ENCODE data around the gene USP6NL.
A peak's percentile ranks its signal among the peaks of the same experiment; 100 is the strongest.
"Not testable (repeated sequence)": the region's sequence is repeated elsewhere in the genome, so short reads cannot be mapped to it uniquely, and the experiment has no call there.

USP6NL gene

DNA sequence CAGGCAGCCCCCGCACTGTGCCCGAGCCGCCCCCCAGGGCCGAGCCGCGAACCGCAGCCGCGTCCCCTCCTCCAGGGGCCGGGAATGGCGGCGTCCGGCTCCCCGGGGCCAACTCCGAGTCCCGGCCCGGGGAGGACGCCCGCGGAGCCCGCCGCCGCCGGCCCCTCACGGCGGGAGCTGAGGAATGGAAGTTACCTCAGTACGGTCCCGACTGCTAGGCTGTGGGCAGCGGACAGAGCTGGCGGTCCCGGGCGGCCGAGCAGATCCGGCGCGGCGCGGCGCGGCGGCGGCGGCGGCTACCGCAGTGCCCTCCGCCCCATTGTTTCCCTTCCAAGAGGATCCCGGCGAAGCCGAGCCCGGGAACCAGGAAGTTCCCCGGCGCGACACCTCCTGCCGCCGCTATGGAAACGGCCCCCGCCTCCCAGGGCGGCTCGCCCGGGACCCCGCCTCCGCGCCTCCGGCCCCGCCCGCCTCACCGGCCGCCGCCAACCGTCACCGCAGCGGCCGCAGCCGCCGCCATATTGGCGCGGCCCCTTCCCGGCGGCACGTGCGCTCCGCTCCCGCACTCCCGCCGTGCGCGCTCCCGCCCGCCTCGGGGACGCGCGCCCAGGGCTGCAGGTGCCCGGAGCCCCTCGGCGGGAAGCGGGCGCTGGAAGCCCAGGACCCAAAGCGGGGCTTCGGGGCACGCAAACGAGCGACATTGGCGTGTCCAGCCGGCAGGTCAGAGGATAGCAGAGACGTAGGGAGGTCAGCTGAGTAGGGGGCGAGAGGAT is at the start of gene USP6NL:
Gene USP6NL (minus strand): TSS at position 403 of the 773 bp plus-strand sequence. CDS start 14,016 bp downstream, outside the sequence.
- DNase-seq: peak; percentile 60 to 72

DNA sequence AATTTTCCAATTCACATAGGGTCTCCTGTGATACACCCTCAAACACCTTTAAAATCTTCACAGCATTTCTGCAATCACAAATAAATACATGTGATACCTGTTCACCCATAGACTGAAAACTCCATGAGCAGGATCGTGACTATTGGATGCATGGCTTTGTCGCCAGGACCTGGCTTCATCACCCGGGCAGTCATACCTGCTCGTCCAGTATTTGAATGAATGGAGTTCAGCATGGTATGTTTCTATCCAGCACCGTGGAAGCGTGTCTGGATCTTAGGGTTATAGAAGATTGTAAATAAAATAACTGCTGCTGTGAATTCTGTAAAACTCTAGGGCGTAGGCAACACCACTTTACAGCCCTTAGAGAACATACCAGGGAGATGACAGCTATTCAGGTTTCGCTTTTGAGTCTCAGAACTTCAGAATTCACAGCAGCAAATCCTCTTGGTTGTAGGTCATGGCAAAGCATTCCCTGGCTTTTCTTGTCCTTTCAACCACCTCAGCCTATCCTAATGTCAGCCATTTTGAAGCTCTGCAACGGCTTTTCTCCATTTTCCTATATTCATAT is 47.4 kb upstream of the USP6NL start:
- no peak for DNase-seq

DNA sequence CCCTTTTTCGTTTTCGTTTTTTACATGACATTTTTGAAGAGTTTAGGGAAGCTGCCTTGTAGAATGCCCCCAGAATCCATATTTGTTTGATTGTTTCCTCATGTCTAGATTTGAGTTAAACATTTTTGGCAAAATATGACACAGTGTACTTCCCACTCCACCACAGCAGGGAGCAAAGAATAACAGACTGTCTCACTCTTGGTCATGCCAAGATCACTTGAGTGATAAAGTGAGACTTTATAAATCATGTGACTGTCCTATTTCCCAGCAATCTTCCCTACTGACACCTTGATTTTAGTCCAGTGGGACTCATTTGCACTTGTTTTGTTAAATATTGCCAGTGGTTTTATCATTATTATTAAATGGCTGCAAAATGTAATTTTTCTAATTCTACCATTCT is 44.4 kb upstream of the USP6NL start:
- no peak for DNase-seq

DNA sequence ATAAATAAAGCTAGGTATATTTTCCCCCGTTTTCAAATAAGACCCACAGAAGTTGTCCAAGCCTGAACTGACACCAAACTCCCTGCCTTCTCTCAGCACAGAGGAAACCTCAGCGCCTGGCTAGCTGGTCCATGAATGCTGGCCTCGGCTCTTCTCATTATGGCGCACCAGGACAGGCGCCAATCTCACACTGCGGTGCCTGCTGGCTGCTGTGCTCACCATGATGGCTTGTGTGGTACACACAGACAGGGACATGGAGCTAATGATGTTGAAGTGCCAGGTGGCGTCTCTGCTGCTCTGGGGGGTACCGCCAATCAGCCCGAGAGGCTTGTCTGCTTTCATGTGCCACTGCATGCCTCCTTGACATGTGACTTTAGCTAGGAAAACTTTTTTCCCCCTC is 43.2 kb upstream of the USP6NL start:
- DNase-seq: no peak

DNA sequence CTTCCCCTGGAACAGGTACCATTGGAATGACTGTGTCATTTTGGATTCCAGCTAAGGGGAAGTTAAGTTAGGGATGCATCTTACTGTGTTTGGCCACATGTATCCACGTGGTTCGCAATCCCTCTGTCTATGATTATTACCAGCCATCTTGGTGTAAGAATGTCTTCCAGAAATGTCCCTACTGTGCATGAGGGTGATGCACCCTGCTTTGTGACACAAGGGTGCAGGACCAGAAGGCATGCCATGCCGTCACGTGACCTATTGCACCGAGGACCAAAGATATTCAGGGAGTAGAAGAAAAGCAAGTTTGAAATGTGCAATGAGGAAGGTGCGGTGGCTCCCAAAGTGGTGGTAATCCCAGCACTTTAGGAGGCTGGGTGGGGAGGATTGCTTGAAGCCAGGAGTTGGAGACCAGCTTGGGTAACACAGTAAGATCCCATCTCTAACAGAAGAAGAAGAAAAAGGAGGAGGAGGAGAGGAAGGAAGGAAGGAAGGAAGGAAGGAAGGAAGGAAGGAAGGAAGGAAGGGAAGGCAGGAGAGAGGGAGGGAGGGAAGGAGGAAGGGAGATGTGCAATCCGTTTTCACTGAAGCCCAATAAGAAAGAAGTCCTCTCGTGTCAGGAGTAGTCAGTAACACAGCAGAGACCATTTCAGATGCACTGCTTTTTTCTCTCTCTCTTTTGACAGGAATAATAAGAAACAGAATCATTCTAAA is 42.5 kb upstream of the USP6NL start:
- no peak for DNase-seq

DNA sequence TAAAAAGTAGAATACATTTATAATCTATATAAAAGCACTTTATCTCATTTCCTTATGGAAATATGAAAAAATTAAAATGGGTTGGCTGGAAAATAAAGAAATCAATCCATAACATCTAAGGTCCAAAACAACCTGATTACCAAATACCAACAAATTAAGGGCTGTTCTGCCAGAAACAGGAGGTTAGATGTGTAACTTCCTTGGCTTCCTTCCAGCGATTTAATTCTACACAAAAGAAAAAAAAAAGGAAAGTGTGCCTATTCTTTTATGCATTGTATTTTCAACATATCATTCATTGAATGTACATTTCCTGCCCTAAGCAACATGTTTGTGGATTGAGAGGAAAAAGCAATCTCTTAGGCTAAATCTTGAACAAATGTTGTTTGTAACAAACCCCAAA is 36.2 kb upstream of the USP6NL start:
- no peak for DNase-seq

DNA sequence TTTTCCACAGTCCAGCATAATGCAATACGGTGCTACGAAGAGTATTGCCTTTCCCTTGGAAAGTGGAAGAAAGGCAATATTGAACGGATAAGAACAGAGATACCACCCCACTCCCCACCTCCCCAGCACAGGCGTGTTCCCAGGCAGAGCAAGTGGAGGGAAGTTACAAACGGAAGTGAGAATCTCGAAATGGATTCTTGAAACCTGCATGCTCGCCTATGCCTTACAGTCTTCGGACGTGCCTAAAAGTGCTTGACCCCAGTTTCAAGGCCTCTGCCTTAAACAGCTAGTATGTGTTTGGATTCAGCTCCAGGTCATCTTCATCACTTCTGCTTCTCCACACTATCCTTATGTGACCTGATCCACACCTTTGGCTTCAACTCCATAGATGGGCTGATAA is 35.0 kb upstream of the USP6NL start:
- DNase-seq: no peak

DNA sequence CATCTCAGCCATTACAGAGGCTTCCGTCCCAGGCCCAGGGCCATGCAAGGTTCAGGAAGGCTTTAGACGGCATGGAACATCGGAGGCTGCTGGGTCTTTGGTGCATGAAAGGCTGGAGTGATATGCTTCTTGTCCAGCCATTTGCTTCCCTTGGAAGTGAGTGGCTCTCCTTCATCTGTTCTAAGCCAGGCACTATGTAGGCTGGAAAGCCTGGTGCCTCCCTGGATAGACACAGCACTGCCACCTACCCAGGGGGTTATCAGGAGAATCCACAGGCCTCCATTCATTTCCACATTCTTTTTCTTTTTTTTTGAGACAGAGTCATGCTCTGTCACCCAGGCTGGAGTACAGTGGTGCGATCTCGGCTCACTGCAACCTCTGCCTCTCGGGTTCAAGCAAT is 31.6 kb upstream of the USP6NL start:
- DNase-seq: no peak

DNA sequence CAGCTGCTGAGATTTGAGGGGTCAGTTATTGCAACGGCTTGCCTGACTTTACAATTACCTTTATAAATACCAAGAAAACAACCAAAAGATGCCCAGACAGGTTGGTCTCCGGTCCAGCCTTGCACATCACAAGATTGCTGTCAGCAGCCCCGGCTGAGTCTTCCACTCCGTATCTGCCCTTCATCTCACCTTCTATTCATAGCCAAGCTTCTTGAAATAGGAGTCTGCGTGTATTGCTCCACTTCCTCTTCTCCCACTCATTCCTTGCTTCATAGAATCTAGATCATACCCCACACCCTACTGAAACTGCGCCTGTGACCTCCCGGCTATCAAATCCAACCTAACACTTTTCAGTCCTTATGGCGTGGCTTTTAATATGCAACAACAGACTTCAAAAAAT is 31.1 kb upstream of the USP6NL start:
- no peak for DNase-seq

DNA sequence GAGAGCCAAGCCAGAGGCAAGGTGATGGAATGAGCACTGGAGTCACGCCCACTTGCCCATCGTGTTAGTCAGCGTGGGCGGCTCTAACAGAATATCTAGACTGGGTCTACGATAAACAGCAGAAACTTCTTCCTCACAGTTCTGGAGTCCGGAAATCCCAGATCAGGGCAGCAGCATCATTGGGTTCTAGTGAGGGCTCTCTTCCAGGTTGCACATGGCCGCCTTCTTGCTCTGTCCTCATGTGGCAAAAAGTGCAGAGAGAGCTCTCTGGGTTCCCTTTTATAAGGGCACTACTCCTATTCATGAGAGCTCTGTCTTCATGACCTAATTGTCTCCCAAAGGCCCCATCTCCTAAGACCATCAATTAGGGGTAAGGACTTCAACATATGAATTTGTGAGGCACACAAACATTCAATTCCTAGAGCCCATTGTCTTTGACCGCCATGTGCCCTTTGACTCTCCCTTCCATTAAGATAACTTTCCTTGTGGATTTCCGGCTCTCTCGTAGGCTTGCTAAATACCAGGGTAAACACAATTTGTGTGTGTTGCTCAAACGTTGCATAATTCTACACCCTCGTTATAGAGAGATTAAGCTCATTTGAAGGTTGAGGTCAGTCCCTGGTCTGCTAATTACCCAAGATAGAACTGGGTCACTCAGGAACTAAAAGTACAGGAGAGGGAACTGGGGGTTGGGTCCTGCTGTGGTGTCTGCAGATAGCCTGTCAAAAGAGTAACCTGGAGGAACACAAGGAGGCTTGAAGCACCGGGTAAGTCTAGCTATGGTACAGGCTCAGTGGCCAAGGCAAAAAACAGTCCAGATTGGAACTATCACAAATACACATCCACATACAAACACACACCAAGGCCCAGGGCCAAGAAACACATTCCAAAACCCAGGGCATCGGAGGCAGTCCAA is 28.7 kb upstream of the USP6NL start:
- no peak for DNase-seq

DNA sequence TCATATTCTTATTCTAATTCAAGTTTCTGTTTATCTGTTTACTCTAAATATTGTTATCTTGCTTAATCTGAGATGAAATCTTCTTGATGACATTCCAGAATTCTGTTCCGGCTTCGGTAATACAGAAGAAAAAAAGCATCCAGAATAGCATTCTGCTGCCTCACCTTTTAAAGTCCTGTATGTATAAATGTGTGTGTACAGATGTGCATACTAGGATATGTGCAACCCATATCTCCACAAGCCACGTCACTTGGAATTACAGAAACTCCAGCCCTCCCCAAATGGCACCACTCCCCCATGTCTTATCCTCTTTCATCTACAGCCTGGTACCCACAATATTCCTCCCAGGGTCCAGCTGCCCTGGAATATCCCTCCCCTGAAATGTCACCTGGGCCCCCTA is 27.9 kb upstream of the USP6NL start:
- DNase-seq: no peak

DNA sequence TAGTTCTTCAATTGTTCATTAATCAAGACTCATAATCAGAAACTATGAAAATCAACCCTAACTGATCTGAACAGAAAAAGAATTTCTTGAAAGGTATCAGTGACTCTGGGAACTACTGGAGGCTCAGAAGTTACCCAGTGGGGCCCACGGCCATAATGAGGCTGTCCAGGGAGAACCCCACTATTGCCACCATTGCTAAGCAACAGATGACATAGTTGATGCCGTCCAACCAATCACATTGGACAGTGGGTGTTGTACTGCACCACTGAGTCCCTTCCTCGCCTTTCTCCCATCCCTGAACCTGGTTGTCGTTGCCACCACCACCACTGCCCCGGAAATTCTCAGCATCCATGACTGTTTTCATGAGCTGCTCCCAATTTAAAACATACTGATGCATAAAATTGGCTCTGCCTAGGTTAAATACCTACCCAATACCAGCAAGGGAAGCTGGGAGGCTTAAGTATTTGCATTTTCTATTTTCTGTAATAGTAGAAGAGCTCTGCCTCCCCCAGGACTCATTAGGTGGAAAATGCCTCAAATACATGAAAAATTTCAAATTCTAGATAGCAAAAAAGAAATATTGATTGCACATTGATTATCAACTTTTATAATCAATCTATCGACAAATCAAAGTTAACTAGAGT is 26.7 kb upstream of the USP6NL start:
- no peak for DNase-seq

DNA sequence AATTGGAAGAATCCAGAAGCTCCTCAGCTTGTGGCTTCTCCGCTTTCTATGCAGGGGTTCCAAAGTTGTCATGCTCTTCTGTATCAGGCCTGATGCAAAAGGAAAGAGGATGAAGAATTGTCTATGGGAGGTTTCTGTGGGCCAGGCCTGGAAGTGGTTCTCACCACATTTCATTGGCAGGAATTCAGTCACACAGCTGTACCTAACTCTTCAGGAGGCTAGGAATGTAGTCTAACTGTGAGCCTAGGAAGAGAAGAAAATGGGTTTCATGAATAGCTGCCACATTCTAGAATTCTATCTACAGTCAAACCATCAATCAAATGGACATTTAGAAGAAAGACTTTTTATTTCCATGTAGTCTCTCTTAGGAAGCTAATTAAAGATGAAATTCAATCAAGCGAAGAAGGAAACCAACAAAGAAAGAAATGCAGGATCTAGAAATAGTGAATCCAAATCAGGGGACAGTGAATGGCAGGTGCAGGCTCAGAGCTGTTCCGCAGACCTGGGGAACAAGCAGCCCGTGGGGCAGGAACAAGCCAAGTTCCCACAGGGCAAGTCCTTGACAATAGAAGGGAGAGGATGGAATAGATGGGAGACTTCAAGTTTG is 25.4 kb upstream of the USP6NL start:
- DNase-seq: no peak

DNA sequence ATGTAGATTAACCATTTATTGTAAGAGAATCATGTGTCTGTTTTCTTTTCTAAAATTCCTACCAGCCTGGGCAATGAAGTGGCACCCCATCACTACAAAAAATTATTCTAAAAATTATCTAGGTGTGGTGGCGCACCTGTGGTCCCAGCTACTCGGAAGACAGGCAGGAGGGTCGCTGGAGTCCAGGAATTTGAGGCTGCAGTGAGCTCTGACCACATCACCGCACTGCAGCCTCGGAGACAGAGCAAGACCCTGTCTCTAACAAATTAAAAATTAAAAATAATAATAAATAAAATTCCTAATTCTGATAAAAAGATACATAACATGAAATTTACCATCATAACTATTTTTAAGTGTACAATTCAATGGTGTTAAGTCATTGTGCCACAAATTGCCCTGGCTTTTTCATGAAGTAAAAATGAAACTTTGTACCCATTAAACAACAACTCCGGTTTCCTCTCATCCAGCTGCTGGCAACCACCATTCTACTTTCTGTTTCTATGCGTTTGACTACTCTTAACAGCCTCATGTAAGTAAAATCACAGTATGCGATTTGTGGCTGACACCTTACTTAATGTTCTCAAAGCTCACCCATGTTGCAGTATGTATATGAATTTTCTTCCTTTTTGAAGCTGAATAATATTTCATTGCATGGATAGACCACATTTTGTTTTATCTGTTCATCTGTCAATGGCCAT is 20.6 kb upstream of the USP6NL start:
- peak; percentile 32 to 41 for DNase-seq

DNA sequence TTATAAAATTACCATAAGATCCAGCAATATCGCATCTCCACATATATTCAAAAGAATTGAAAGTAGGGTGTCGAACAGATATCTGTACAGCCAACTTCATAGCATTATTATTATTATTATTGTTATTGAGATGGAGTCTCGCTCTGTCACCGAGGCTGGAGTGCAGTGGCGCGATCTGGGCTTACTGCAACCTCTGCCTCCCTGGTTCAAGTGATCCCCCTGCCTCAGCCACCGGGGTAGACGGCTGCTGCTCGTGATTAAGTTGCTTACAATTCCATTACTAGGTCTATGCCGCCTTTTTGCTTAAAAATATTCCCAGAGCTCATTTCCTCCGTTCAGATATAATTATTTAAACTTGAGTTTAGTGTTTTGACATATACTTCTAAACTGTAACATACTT is 19.8 kb upstream of the USP6NL start:
- no peak for DNase-seq

DNA sequence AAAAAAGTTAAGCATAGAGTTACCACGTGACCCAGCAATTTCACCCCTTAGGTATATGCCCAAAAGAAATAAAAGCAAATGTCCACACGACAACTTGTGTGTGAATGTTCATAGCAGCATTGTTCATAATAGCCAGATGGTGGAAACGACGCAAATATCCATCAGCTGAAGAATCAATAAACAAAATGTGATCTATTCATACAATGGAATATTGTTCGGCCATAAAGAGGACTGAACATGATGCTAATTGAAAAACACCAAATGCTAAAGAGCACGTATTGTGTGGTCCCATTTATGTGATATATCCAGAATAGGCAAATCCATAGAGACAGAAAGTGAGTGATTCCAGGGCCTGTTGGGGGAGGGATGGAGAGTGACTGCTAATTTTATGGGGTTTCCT is 18.3 kb upstream of the USP6NL start:
- no peak for DNase-seq

DNA sequence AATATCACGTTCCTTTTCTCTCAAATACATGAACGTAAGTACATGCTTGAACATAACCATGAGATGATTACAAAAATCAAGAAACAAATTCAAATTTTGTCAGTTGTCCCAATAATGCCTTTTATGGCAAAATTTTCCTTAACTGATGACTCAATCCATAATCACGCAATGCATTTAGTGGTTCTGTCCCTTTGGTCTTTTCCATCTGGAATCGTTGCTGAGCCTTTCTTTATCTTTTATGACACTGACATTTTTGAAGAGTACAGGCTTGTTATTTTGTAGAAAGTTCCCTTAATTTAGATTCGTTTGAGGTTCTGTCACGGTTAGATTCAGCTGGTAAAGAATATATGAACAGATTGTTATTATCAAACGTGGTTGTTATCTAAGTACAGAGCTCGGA is 16.5 kb upstream of the USP6NL start:
- DNase-seq: not testable (repeated sequence)

DNA sequence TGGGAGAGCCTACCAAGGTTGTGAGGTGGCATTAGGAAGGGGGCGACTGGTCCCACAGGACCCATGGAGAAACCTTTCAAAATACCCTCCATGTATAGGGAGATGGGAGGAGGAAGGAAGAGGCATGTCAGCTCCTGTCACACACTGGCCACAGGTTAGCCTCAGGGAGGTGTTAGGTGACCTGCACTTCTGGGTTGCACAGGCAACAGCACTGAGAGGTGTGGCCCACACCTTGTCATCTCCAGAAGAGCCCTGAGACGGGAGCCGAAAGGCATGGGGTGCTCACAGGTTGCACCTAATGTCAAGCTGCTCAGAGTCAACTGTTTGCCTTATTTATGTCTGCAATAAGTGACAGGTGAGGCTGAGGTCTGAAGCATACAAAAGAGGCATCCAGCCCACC is 14.6 kb upstream of the USP6NL start:
- no peak for DNase-seq

DNA sequence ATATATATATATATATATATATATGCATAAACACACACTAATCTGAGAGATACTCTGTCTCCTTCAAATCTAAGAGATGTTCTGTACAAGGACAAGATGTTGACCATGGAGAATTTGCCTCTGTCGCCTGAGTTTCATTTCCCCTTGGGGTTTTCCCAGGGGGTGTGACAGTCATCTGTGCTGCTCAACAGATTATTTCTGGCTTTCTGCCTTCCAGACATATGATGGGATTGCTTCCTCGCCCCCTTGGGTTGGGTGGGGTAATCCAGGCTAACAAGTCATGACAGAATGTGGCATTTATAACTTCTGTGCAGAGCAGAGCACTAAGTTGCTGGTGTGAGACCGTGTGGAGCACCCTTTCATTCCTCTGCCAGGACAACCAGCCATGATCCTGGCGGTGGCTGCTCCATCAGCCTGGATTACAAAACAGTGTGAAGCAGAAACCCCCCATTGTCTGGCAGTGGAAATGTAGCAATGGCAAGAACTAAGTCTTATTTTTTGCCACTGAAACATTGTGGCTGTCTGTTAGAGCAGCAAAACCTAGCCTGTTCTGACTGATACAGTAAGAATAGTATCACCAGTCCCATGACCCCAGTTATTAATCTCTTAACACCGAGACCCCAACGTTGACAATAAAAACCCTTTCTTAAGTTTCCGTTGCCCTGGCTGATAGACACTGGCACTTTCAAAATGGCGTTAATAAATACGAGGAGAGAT is 13.7 kb upstream of the USP6NL start:
- peak in 1 of 2 donors; percentile 70 for DNase-seq

DNA sequence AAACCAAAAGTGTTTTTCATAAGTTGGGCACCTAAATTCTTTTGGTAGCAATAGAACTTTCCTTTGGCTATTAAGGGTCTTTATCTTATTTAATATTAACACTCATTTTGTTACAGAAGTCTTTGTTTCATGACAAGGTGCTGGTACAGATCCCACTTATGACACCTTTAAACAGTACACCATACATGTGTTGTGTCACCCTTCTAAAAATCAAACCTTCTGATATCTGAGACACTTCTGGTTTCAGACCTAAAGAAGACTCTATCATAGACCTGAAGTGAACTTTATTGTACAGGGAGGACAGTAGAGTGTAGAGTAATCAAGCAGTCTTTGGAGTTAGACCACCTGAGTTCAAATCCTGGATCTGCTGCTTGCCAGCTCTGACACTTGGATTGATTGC is 5.8 kb upstream of the USP6NL start:
- no peak for DNase-seq

DNA sequence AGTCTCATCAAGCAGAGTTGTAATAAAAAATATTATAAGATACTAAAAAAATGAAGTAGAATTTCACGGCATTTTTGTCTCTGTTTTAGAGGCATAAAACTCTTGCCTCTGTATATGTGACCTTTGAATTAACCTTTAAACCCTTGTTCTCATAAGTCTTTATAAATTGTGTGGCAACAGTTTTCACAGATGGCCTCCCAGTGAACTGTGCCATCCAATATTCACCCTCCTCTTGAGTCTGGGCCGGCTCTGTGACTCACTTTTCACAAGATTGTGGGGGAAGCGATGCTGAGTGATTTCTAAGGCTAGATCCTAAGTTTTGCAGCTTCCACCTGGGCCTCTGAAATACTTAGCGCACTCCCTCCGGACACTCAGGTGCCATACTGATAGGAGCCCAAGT is 4.6 kb upstream of the USP6NL start:
- DNase-seq: no peak
